Ishikawa (cell line): ENCODE data around the gene USB1.

Experiments used
- CEBPB ChIP-seq: IDR thresholded peaks from 2 replicates; pipeline ENCODE4 v1.6.1; 2012
- CREB1 ChIP-seq: IDR thresholded peaks from 2 replicates; pipeline ENCODE4 v1.6.1; 2012; ENCODE audit warnings: low read depth
- EGR1 ChIP-seq: IDR thresholded peaks from 2 replicates; pipeline ENCODE4 v1.6.1; 2012
- EP300 ChIP-seq: IDR thresholded peaks from 2 replicates; pipeline ENCODE4 v1.6.1; 2012; ENCODE audit warnings: borderline replicate concordance
- FOXM1 ChIP-seq: IDR thresholded peaks from 2 replicates; pipeline ENCODE4 v1.6.1; 2012; ENCODE audit warnings: low read depth, borderline replicate concordance
- NFIC ChIP-seq: IDR thresholded peaks from 2 replicates; pipeline ENCODE4 v1.6.1; 2012
- RAD21 ChIP-seq: IDR thresholded peaks from 2 replicates; pipeline ENCODE4 v1.6.1; 2012; ENCODE audit warnings: low read depth
- TAF1 ChIP-seq: IDR thresholded peaks from 2 replicates; pipeline ENCODE4 v1.6.1; 2012; ENCODE audit warnings: low read depth, mild to moderate bottlenecking
- TCF12 ChIP-seq: IDR thresholded peaks from 2 replicates; pipeline ENCODE4 v1.6.1; 2012; ENCODE audit warnings: low read depth
- TEAD4 ChIP-seq: IDR thresholded peaks from 2 replicates; pipeline ENCODE4 v1.6.1; 2012
- YY1 ChIP-seq: IDR thresholded peaks from 2 replicates; pipeline ENCODE4 v1.6.1; 2012; ENCODE audit warnings: low read depth
- ZBTB7A ChIP-seq: IDR thresholded peaks from 2 replicates; pipeline ENCODE4 v1.6.1; 2012; ENCODE audit warnings: low read depth
- TF ChIP-seq, protein P1 (sequence below): IDR thresholded peaks from 2 replicates; pipeline ENCODE4 v1.6.1; 2012
- TF ChIP-seq, protein P2 (sequence below): IDR thresholded peaks from 2 replicates; pipeline ENCODE4 v1.6.1; 2012
- TF ChIP-seq, protein P3 (sequence below): IDR thresholded peaks from 2 replicates; pipeline ENCODE4 v1.6.1; 2012; ENCODE audit warnings: low read depth, mild to moderate bottlenecking

USB1 gene, protein sequence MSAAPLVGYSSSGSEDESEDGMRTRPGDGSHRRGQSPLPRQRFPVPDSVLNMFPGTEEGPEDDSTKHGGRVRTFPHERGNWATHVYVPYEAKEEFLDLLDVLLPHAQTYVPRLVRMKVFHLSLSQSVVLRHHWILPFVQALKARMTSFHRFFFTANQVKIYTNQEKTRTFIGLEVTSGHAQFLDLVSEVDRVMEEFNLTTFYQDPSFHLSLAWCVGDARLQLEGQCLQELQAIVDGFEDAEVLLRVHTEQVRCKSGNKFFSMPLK

DNA sequence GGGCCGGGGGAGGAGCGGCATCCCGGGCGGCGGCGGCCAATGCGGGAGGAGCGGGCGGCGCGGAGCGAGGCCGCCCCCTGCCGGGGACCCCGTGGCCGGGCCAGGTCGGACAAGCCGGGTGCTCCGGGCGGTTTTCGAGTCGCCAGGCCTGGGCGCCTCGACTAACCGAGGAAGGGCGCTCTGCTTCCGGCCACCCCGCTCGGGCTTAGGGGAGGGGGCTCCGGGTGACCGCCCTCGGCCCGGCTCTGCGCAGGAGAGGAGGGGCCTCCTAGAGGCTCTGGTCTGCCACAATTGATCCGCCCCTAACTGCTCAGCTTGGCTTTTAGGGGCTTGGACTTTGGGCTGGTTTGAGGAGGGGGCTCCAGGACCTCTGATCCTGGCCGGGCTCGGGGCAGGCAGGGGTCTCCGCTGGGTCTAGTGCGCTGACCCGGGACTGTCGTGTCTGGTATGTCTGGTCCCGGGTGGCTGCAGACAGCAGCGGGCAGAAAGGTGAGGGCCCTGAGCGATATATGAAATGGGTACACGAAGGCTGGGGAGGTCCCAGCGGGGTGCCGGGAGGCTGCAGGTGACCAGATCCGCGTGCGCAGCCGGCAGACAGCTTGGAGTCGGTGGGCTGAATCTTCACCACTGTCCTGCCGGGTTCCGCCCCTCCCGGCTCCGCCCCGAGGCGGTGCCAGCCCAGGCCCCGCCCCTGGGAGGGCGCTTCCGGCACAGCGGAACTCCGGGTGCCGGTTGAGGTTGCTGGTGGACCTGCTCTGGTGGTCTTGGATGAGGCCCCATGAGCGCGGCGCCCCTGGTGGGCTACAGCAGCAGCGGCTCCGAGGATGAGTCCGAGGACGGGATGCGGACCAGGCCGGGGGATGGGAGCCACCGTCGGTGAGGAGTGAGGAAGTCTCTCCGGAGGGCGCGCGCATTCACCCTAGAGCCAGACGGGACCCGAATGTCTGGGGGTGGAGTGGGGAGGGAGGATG lies at the start of gene USB1:
TSS of gene USB1 (plus strand) at position 702 of the 971 bp plus-strand sequence. CDS start at position 779, 77 bp downstream.
- no peak for TF ChIP-seq TEAD4
- no peak for TF ChIP-seq FOXM1
- no peak for TF ChIP-seq YY1
- TF ChIP-seq, protein P1, sequence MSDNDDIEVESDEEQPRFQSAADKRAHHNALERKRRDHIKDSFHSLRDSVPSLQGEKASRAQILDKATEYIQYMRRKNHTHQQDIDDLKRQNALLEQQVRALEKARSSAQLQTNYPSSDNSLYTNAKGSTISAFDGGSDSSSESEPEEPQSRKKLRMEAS = peak; percentile 63
- TF ChIP-seq TCF12 = no peak
- TF ChIP-seq, protein P2, sequence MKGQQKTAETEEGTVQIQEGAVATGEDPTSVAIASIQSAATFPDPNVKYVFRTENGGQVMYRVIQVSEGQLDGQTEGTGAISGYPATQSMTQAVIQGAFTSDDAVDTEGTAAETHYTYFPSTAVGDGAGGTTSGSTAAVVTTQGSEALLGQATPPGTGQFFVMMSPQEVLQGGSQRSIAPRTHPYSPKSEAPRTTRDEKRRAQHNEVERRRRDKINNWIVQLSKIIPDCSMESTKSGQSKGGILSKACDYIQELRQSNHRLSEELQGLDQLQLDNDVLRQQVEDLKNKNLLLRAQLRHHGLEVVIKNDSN = no peak; the same call in 1 of the 2 replicates
- TF ChIP-seq EGR1 = no peak
- TF ChIP-seq CREB1 = no peak
- TF ChIP-seq ZBTB7A = peak; percentile 94
- TF ChIP-seq RAD21 = peak; percentile 60; the same call in 1 of the 2 replicates
- TF ChIP-seq TAF1 = peak; percentile 50; the same call in 1 of the 2 replicates
- TF ChIP-seq NFIC = no peak
- TF ChIP-seq CEBPB = no peak

DNA sequence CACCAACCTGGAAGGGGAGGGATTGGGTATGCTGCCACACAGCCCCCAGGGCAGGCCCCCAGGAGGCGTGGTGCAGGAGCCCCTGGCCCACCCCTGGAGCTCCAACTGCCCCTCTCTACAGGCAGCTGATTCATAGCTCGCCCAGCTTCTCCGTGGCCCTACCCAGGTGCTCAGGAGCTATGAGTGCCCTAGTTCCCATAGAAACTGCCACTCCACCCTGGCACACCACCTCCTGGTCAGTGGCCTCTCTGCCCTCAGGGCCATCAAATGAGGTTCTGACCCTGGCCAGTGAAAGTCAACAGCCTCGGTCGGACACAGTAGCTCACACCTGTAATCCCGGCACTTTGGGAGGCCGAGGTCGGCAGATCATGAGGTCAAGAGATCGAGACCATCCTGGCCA lies 48.3 kb upstream of the USB1 start:
- TF ChIP-seq, protein P3, sequence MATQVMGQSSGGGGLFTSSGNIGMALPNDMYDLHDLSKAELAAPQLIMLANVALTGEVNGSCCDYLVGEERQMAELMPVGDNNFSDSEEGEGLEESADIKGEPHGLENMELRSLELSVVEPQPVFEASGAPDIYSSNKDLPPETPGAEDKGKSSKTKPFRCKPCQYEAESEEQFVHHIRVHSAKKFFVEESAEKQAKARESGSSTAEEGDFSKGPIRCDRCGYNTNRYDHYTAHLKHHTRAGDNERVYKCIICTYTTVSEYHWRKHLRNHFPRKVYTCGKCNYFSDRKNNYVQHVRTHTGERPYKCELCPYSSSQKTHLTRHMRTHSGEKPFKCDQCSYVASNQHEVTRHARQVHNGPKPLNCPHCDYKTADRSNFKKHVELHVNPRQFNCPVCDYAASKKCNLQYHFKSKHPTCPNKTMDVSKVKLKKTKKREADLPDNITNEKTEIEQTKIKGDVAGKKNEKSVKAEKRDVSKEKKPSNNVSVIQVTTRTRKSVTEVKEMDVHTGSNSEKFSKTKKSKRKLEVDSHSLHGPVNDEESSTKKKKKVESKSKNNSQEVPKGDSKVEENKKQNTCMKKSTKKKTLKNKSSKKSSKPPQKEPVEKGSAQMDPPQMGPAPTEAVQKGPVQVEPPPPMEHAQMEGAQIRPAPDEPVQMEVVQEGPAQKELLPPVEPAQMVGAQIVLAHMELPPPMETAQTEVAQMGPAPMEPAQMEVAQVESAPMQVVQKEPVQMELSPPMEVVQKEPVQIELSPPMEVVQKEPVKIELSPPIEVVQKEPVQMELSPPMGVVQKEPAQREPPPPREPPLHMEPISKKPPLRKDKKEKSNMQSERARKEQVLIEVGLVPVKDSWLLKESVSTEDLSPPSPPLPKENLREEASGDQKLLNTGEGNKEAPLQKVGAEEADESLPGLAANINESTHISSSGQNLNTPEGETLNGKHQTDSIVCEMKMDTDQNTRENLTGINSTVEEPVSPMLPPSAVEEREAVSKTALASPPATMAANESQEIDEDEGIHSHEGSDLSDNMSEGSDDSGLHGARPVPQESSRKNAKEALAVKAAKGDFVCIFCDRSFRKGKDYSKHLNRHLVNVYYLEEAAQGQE = no peak
- no peak for TF ChIP-seq CREB1
- TF ChIP-seq TCF12 = no peak

DNA sequence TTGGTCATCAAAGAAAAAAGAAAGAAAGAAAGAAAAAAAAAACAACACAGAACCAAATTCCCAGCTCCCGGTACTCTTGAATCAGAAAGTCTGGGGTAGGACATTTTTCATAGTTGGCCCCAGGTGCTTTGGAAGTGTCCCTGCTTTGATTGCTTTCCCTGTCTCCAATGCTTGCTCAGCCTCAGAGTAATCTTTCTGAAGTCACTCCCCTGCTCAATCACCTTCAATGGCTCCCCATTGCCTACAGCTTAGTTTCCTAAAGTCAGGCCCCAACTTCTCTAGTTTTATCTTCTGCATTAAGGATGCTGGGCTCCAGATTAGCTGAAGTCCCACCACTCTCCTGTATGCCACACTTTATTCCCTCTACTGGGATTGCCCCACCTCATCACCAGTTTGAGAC lies 47.4 kb upstream of the USB1 start:
- no peak for TF ChIP-seq ZBTB7A
- no peak for TF ChIP-seq EGR1
- TF ChIP-seq, protein P2 = no peak
- TF ChIP-seq CREB1 = no peak
- TF ChIP-seq NFIC = no peak
- TF ChIP-seq, protein P3 = no peak
- TF ChIP-seq, protein P1 = no peak
- no peak for TF ChIP-seq FOXM1
- TF ChIP-seq YY1 = no peak
- TF ChIP-seq TAF1 = no peak
- no peak for TF ChIP-seq EP300
- no peak for TF ChIP-seq RAD21
- TF ChIP-seq CEBPB = no peak
- no peak for TF ChIP-seq TCF12
- TF ChIP-seq TEAD4 = no peak

DNA sequence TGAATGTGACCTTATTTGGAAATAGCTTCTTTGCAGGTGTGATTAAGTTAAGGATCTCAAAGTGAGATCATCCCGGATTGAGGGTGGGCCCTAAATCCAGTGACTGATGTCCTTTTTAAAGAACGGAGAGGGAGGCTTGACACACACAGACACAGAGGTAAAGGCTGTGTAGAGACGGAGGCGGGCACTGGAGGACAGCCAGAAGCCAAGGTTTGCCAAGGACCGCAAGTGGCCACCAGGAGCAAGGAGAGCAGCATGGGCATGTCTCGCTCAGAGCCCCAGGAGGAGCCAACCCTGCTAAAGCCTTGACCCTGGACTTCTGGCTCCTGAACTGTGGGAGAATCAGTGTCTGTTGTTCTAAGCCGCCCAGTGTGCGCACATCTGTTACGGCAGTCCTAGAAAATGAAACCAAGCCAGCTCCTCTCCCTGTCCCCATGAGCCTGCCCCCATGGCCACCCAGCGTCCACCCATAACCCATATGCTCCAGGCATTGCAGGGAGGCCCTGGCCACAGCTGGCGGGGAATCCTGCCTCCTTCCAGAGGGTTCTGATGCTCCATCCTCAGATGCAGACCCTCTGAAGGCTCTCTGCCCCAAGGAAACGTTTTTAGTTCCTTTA lies 45.5 kb upstream of the USB1 start:
- TF ChIP-seq, protein P1 = no peak
- TF ChIP-seq EGR1 = no peak
- no peak for TF ChIP-seq FOXM1
- peak; percentile 42; the same call in 1 of the 2 replicates for TF ChIP-seq NFIC

DNA sequence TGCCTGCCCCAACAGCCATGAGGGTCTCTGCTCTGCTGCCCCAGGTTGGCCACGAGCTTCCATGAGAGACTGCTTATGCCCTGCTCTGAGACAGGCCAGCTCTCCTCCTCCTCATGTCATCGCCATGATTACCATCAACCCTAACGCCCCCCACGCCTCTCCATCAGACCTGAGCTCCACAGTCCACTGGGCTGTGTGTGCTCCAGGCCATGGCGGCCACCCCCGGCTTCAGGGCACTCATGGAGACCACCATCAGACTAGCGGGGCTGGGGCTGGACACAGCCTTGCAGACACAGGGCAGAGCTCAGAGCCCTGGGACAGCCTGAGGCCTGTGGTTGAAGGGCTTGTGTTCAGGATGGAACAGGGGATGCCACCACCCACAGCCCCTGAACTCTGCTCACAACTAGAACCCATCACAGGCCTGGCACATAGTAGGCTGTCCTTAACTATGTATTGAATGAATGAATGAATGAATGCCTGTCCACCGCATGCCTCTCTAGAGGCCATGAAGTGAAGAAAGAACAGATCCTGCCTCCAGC lies 44.9 kb upstream of the USB1 start:
- TF ChIP-seq, protein P2 = no peak
